Gastrocnemius medialis (tissue), 4 donors: Measurements from ENCODE around the gene SUFU. TPM values are rescaled to one million over a fixed set of nuclear protein-coding genes. Genes with fewer than 3 reads are reported as not detected.

Experiments used
- ATAC-seq, 2 donors: fragments of 150-250 bp; one replicate each; pipeline ENCODE4 v1.9.1; 2016
- DNase-seq, 2 donors: peaks; one replicate each; pipeline ENCODE4 v3.0.0-alpha.2; 2019
- H3K27ac ChIP-seq, 4 donors: fragments of 200-600 bp; sonication (generic); 1 replicate in 1 of 4; 2 replicates in 3 of 4; pipeline ENCODE4 v1.5.1; 2016 to 2018; ENCODE audit warnings: mild to moderate bottlenecking in 2 of 4, moderate library complexity in 1 of 4
- H3K27me3 ChIP-seq, 3 donors: fragments of 200-600 bp; sonication (generic) in 2 of 3; 1 replicate in 1 of 3; 2 replicates in 2 of 3; pipeline versions ENCODE4 v1.5.1 to v1.6.0; 2016 to 2019; ENCODE audit warnings: mild to moderate bottlenecking in 1 of 3, moderate library complexity in 1 of 3
- H3K36me3 ChIP-seq, 2 donors: fragments of 200-600 bp; sonication (generic) in 1 of 2; one replicate each; pipeline ENCODE4 v1.5.1; 2017 to 2018
- H3K4me1 ChIP-seq, 2 donors: fragments of 200-600 bp; sonication (generic) in 1 of 2; one replicate each; pipeline ENCODE4 v1.5.1; 2016 to 2017; ENCODE audit warnings: mild to moderate bottlenecking in 2 of 2
- H3K4me3 ChIP-seq, 4 donors: fragments of 200-600 bp; sonication (generic) in 3 of 4; 1 replicate in 1 of 4; 2 replicates in 3 of 4; pipeline ENCODE4 v1.5.1; 2016 to 2019; ENCODE audit warnings: mild to moderate bottlenecking in 2 of 4
- H3K9me3 ChIP-seq, 3 donors: fragments of 200-600 bp; sonication (generic) in 2 of 3; 1 replicate in 1 of 3; 2 replicates in 2 of 3; pipeline ENCODE4 v1.5.1; 2016 to 2019
- CTCF ChIP-seq, 5 experiments: fragments of 450-650 bp in 3 of 5; fragments of 200-600 bp in 2 of 5; sonication (generic) in 2 of 5; IDR thresholded peaks in 4 of 5; conservative IDR thresholded peaks in 1 of 5; 1 replicate in 4 of 5; 2 replicates in 1 of 5; pipeline ENCODE4 v1.5.1; 2016 to 2019; ENCODE audit warnings: antibody characterized with exemption in 5 of 5, mild to moderate bottlenecking in 3 of 5, moderate library complexity in 3 of 5
- POLR2A ChIP-seq, 2 donors: fragments of 450-650 bp; IDR thresholded peaks; one replicate each; pipeline ENCODE4 v1.6.1; 2017; ENCODE audit warnings: antibody characterized with exemption in 2 of 2, mild to moderate bottlenecking in 2 of 2, moderate library complexity in 2 of 2
- in situ Hi-C, 4 donors: fragments of 200-750 bp; cut with MboI; loops; one replicate each; pipeline versions ENCODE4 v1.15.0 to v1.8.0; 2017; ENCODE audit warnings: low sequenced_read_pairs in 4 of 4
- intact Hi-C: fragments of 100-400 bp; cut with DNase I; formaldehyde crosslinking; loops from one replicate; pipeline ENCODE4 v1.15.1; 2023; ENCODE audit warnings: low total_unique reads
- total RNA-seq, 4 donors: library from RNA; depleted of rRNA; stranded (reverse); fragments of >200 nt; gene quantifications; one replicate each; pipeline versions ENCODE4 v1.1.0 to v1.2.3, GENCODE V29; 2016

The SUFU gene
- total RNA-seq, 4 donors from 2014 or later: 7.3 to 11.8 (median 7.9) TPM

GRCh38 chr10:102463983-102464382 is 39.8 kb upstream of the SUFU start:
- peaks cover 15 to 19% of the 10 kb centered on the region in 2 donors for H3K4me1 ChIP-seq
- DNase-seq (no peak), ATAC-seq (no peak)
- no peaks in the 10 kb centered on the region for H3K9me3 ChIP-seq
- no peaks in the 10 kb centered on the region for H3K36me3 ChIP-seq
- H3K27ac ChIP-seq: no peak overlapping the region
- no peak overlapping the region for H3K4me3 ChIP-seq
- no peaks in the 10 kb centered on the region for H3K27me3 ChIP-seq
- TF ChIP-seq POLR2A (IDR thresholded peaks at IDR 0.05) (no peak), CTCF (IDR thresholded peaks at IDR 0.05 in 4 of 5, conservative IDR thresholded peaks at IDR 0.05 in 1 of 5) (no peak)
- in situ Hi-C loops (no loop called here), intact Hi-C loops (no loop called here)

GRCh38 chr10:102465466-102465865 is 38.3 kb upstream of the SUFU start:
- Histone ChIP-seq H3K27me3 (no peaks in the 10 kb centered on the region), H3K36me3 (no peaks in the 10 kb centered on the region), H3K27ac (no peak overlapping the region), H3K9me3 (no peaks in the 10 kb centered on the region), H3K4me3 (no peak overlapping the region), H3K4me1 (peaks cover 15 to 19% of the 10 kb centered on the region in 2 donors)
- ATAC-seq (no peak), DNase-seq (no peak)
- TF ChIP-seq POLR2A (IDR thresholded peaks at IDR 0.05) (no peak), CTCF (IDR thresholded peaks at IDR 0.05 in 4 of 5, conservative IDR thresholded peaks at IDR 0.05 in 1 of 5) (no peak)
- in situ Hi-C loops: no loop called here
- intact Hi-C loops: no loop called here

GRCh38 chr10:102467318-102467717 is 36.5 kb upstream of the SUFU start:
- no peaks in the 10 kb centered on the region for H3K27me3 ChIP-seq
- intact Hi-C loops (no loop called here), in situ Hi-C loops (no loop called here)
- TF ChIP-seq POLR2A (IDR thresholded peaks at IDR 0.05) (no peak), CTCF (IDR thresholded peaks at IDR 0.05 in 4 of 5, conservative IDR thresholded peaks at IDR 0.05 in 1 of 5) (no peak)
- H3K36me3 ChIP-seq: no peaks in the 10 kb centered on the region
- H3K4me3 ChIP-seq: no peak overlapping the region
- no peaks in the 10 kb centered on the region for H3K9me3 ChIP-seq
- H3K27ac ChIP-seq: no peak overlapping the region
- DNase-seq: no peak
- H3K4me1 ChIP-seq: peaks cover 2 to 6% of the 10 kb centered on the region in 2 donors
- no peak for ATAC-seq

- no peaks in the 10 kb centered on the region for H3K36me3 ChIP-seq
- intact Hi-C loops (no loop called here), in situ Hi-C loops (no loop called here)
- TF ChIP-seq POLR2A (IDR thresholded peaks at IDR 0.05) (no peak), CTCF (IDR thresholded peaks at IDR 0.05 in 4 of 5, conservative IDR thresholded peaks at IDR 0.05 in 1 of 5) (no peak)
- ATAC-seq (no peak), DNase-seq (no peak)
- no peaks in the 10 kb centered on the region for H3K9me3 ChIP-seq
- H3K4me1 ChIP-seq: no peaks in the 10 kb centered on the region
- H3K27ac ChIP-seq: no peak overlapping the region
- H3K4me3 ChIP-seq: no peak overlapping the region
- H3K27me3 ChIP-seq: no peaks in the 10 kb centered on the region
Measured at GRCh38 chr10:102467971-102468438, 35.8 kb upstream of the SUFU start.

- Histone ChIP-seq H3K27ac (no peak overlapping the region), H3K4me1 (no peaks in the 10 kb centered on the region), H3K9me3 (no peaks in the 10 kb centered on the region), H3K36me3 (no peaks in the 10 kb centered on the region), H3K27me3 (no peaks in the 10 kb centered on the region), H3K4me3 (no peak overlapping the region)
- ATAC-seq: no peak
- in situ Hi-C loops: no loop called here
- no peak for DNase-seq
- intact Hi-C loops: no loop called here
- TF ChIP-seq POLR2A (IDR thresholded peaks at IDR 0.05) (no peak), CTCF (IDR thresholded peaks at IDR 0.05 in 4 of 5, conservative IDR thresholded peaks at IDR 0.05 in 1 of 5) (no peak)
Measured at GRCh38 chr10:102468683-102469082, 35.1 kb upstream of the SUFU start.
